GM19324 (cell line): ENCODE results near the gene PCBP3.
"Not testable (repeated sequence)": the region's sequence is repeated elsewhere in the genome, so short reads cannot be mapped to it uniquely, and the experiment has no call there.

Source experiments
- ATAC-seq: cut with Tn5 transposase; IDR thresholded peaks from one replicate; pipeline ENCODE4 v1.9.1; 2021; ENCODE audit warnings: mild to moderate bottlenecking, moderate library complexity; ENCODE audit not compliant: unreplicated experiment, low FRiP score

The PCBP3 gene

DNA sequence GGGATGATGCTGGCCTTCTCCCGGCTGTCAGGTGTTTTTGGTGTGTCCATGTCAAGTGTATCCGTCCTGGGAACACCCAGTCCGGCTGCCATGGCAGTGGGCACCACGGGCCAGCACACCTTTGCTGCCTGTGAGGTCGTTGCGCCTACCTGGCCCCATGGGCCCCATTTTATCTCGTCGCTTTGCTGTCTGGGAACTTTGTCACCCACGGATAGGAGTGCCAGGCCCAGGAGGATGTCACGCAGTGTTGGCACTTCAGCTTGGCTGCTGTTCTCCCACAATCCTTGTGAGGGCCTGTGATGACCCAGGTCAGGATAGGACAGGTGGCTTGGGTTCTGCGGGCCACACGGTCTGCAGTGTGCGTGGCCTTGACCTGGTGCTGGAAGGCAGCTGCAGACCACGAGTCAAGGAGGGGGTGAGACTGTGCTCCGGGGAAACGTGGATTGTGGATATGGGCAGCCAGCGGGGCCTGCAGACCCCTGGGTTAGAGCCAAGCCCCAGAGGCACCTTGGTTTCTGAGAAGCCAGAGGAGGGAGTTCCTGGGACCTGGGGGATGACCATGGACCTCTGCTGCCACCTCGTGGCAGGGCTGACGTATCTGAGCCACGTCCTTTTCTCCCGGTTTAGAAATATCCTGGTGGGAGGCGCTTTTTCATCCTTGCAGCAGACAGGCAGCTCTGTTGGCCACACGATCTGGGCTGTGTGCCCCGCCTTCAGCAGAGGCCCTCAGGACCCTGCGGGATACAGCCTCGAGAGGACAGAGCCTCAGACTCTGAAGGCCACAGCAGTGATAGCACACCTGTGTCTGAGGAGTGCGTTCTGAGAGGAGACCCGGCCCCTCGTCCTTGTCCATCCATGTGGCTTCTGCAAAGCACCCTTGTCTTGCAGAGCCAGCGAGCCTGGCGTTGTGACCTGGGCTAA, 176.9 kb downstream of the PCBP3 start:
- no peak for ATAC-seq

DNA sequence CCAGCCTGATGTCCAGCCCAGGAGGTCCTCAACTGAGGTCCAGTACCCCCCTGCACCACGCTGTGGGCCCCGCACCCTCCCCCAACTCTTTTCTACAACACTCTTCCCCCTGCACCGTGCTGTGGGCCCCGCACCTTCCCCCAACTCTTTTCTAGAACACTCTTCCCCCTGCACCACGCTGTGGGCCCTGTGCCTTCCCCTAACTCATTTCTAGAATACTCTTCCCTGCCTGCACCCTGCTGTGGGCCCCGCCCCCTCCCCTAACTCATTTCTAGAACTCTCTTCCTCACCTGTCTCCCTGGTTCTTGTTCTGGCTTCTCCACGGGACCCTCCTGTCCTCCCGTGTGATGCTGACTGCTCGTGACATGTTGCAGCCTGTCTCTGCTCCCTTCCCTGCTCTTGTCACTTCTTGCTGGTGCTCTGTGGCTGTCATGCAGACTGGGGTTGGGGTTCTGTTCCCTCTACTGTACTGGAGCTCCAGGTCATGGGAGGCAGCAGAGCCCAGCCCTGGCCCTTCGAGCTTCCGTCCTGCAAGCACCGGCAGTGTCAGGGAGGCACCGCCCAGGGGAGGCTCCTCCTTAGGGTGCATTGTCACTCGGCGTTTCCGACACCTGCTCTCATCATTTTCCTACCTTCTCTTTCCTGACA, 177.9 kb downstream of the PCBP3 start:
- ATAC-seq, result no peak

DNA sequence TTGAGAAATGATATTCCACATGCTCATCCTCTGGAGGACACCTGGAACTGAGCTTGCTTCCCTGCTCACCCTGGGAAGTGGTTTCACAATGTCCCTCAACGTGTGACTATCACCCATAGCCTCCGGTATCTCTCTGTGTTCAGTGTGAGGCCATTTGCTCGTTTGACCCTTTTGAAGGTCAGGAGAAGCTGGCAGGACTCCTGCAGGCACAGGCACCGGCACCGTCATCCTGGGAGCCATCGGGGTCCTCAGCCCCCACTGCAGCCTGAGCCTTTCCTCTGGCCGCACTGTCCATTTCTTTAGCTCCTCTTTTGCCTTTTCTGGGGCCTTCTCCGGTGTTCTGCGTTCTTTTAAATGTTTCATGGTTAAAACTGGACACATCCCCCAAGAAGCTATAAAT, 178.5 kb downstream of the PCBP3 start:
- no peak for ATAC-seq

DNA sequence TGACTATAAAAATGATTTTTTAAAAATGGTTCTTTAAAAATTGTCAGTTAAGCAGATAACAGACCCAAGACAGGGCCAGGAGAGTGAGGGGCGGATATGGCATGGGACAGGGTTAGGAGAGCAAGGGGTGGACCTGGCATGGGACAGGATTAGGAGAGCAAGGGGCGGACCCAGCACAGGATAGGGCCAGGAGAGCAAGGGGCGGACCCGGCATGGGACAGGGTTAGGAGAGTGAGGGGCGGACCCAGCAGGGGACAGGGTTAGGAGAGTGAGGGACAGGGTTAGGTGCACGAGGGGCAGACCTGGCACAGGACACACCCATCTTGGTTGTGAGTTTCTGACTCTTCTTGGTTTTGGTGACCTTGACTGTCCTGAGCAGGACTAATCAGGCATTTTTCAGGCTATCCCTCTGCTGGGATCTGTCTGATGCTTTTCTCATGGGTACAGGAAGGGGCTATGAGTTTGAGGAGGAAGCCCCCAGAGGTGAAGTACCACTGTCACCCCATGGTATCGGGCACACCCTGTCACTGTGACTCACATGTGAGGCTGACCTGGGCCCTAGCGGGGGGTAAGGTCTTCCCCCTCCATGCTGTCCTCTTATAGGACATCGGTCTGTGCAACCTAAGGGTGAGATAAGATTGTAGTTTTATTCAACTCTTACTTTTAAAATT, 179.0 kb downstream of the PCBP3 start:
- ATAC-seq, result no peak

DNA sequence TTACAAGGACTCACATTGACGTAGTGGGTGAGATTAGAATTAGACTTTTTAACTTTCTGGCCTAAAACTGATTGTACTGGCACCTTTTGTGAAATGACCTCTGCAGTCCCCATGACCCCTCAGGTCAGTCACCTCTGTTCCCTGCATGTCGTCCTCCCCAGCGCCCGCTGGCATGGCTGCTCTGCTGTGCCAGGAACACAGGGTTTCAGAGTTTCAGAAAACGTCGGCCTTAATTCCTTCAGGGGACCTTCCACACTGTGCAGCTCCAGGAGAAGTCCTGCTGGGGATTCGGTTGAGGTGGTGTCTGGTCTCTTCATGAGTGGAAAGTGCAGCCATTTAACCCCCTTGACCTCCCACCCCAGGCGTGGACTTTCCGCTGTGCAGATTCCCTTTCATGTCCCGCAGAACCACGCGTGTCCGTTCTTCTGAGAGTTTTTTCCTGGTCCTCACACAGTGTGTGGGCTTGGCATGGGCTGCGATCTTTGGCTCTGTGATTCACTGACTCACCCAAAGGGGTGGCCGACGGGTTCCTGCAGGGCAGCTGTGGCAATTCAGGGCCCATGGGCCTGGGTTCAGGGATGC, 179.7 kb downstream of the PCBP3 start:
- ATAC-seq, result no peak

DNA sequence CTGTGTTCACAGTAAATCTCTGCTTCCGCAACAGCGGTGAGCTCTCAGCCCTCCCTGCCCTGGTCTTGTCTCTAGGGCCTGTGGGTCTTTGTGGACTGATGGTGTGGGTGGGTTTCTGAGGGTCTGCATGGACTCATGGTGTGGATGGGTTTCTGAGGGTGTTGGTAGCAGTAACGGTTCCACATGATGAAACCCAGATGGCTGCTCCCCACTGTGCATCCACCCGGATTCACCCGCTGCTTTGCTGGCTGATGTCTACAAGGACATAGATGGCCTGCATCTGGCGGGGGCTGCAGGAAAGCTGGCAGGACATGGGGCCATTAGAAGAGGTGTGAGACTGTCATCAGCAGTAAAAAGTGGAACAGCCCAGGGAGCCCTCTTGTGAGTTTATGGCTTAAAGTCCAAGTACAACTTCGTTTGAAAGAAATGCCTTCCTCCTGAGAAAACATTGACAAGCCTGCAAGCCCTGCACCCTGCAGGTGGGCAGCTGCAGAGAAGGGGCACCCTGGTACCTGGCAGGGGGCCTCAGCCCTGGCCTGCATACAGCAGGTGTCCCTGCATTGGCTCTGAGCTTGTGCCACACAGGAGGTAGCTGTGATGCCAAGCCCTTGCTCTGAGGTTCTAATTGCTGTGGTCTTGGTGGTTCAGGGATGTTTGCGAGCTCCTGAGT, 181.2 kb downstream of the PCBP3 start:
- no peak for ATAC-seq

DNA sequence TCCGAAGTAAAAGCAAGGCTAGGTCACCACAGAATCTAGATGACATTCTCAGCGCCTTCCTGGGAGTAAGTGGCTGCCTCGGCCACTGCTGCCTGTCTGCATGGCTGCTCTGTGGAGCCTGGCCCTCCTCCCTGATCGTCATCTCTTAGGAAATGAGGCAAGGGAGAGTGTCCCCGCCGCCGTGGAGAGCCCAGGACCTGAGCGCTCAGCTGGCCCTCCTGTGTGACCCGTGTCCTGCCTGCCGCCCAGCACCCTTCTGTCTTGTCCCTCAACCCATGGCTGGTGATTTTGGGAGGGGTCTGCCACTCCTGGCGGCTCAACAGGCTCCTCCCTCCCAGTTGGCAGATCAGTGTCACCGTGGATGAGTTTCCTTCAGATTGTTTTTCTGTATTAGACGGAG, 181.7 kb downstream of the PCBP3 start:
- ATAC-seq, result no peak

DNA sequence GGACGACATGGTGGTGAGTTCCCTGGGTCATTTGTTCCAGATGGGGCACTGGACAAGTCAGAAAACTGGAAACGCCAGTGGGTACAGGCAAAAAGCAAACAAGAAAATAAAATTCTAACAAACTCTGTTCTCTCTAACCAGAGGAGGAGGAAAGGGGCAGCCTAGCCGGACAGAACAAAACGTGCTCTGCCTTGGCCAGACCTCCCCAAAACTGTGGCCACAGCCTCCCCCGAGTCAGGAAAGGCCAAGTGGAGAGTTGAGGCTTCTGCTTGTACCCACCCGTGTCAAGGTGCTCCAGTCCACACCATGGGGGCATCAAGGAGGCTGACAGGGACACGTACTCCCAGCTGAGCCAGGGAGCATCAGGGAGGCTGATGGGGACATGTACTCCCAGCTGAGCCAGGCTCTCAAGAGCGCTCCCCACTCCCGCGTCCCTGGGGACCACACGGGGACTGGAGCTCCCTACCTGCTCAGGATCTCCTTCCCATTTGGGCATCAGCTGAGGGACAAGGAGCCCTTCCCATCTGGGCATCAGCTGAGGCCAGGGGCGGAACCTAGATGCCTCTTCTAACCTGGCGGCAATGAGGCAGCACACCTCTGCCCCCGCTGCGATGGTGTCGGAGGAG, 183.3 kb downstream of the PCBP3 start:
- ATAC-seq, result no peak

DNA sequence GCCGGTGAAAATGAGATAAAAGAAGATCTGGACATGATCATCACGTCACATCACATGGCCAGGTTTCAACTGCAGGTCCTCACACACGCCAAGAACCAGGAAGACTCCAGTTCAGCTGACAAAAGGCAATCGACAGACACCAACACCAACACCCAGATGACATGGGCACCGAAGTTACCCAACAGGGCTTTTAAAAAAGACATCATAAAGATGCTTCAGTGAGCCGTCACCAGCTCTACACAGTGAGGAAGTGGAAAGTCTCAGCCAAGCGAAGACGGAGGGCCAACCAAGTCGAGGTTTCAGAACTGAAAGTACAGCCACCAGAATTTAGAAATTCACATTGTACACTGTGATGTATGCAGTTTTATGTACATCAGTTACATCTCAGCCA, 183.8 kb downstream of the PCBP3 start:
- no peak for ATAC-seq

DNA sequence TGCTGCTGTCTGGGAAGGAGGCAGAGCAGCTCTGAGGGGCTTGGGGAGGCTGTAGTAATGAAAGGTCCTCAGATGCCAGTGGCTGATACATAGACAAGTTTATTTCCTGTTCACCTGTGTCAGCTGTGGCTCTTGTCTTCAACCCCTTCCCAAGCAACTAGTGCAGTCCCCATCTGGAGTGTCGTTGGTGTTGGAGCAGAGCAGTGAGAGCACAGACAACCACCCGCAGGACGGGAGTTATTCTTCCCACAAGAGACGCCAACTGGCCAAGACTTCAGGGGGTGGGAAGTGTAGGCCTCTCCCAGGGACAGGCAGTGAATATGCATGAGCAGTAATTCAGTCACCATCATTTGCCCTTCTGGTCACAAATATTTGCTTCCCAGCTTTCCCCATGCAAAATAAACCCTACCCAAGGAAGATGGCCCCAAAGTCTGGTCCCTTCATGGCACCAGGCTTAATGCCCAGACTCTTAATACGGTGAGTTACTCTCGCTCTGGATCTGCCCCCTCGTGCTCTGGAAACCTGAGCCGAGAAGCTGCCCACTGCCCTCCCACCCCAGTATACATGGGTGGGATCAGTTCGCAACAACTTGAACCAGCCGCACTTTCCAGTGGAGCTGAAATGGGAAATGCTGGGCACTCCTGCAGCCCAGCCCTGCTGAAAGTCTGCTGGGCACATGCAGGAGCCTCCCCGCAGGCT, 184.5 kb downstream of the PCBP3 start:
- no peak for ATAC-seq

DNA sequence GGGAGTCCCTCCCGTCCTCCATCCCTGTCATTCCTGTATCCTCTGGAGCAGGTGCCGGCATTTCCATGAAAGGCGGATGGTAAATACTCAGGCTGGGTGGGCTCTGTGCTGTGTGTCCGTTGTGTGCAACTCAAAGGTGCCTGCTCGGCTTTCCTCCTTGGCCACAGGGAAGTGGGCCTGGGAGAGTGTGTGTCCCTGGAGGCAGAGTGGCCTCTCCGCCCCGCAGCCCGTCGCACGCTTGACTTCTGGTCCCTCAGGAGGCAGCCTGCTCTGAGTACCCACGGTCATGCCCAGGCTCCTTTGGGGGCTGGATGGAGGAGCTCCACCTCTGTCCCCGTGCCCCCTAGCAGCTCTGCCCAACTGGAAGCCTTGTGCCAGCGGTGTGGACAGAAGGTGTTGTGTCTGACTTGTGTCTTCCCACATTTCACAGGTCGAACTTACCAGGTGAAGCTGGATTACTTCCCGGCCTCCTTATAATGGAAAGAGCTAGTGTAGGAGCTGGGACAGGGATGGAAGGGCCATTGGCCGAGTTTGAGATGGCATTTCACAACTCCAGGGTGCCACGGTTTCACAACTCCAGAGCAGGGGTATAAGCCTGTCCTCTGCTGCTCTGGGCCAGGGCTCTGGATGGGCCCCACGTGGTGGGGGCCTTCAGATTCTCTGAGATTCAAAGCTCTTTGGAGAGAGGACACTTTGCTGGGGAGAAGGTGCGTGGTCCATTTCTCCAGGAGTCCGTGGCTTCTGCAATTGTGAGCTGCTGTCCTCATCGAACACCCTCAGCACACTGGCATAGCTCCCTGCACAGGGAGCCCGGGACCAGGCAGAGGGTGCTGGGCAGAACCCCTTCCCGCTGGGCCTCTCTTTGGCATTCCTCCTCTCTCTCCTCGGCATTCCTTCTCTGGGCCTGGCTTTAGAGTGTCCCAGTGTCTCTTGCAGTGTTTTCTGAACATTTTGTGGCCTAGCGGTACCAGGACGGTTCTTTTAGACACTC, 185.3 kb downstream of the PCBP3 start:
- ATAC-seq, result no peak

DNA sequence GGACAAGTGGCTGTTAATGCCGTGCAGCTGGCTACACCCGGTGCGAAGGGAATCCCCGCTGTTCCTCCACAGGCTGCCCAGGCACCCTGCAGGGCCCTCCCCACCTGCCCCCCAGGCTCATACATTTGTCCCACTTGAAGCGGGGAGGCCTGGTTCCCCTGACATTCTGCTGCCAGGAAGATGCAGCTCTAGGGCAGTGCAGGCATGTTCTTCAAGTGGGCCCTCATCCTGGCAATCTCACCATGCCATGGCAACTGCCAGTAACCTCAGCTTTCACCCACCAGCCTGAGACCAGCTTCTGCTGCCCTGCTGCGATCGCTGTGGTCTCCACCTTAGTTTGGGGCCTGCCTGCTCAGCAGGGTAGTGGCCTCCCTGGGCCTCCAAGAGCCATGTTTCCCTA, 186.1 kb downstream of the PCBP3 start:
- no peak for ATAC-seq

DNA sequence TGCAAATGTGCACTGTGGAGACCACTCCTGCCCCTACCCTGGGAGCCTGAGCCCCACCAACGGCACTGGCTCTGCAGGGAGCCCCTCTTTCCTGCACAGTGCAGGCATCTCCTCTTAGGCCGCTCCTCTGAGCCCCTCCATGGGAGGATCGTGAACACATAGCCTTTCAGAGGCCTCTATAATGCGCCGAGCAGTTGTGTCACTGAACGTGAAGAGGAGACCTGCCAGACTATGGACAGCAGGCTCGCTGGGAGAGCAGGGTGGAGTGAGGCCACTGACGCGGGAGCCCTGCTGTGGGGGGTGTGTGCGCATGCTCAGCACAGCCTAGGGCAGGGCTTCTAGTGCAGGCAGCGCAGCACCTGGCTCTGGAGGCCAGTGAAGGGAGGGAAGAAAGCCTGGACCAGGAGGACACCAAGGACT, 186.7 kb downstream of the PCBP3 start:
- no peak for ATAC-seq

DNA sequence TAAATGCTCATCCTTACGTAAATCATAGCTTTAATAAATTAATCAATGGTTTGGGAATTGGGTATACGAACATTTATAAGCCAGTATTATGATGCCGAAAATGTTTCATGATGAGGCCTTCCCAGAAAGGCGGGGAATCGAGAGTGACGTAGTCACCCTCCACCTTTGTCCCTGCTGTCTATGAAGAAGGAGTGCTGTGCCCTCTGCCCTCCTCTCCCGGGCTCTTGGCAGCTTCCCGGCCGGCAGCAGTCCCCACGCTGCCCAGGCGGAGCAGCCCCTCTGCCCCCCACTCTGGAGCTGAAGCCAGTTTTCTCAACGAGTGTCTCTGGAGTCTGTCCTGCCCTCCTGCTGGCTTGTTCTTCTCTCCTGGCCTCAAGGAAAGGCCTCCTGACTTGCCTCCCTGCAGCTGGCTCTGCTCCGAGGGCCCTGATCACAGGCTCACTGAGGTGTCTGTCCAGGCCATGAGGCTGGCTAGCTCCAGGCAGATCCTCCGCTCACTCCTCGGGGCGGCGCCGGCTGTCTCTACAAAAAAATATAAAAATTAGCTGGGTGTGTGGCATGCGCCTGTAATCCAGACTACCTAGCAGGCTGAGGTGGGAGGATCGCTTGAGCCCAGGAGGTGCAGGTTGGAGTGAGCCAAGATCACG, 187.3 kb downstream of the PCBP3 start:
- no peak for ATAC-seq

DNA sequence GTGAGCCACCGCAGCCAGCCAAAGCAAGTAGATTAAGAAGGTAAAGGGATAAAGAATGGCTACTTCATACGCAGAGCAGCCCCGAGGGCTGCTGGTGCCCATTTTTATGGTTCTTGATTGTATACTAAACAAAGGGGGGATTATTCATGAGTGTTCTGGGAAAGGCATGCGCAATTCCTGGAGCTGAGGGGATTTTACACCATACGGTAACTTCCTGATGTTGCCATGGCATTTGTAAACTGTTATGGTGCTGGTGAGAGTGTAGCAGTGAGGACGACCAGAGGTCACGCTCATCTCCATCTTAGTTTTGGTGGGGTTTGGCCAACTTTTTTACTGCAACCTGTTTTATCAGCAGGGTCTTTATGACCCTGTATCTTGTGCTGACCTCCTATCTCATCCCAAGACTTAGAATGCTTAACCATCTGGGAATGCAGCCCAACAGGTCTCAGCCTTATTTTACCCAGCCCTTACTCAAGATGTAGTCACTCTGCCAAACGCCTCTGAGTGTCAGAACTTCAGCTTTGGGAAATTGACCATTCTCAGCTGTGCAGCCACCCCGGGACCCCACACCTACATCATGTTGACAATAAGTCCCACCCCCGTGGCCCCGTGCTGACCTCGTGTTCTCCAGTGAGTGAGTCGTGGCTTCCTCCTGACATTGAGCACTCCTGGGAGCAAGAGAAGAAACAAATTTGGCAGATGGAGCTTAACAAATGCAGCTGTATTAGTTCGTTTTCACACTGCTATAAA, 188.6 kb downstream of the PCBP3 start:
- ATAC-seq, result no peak

DNA sequence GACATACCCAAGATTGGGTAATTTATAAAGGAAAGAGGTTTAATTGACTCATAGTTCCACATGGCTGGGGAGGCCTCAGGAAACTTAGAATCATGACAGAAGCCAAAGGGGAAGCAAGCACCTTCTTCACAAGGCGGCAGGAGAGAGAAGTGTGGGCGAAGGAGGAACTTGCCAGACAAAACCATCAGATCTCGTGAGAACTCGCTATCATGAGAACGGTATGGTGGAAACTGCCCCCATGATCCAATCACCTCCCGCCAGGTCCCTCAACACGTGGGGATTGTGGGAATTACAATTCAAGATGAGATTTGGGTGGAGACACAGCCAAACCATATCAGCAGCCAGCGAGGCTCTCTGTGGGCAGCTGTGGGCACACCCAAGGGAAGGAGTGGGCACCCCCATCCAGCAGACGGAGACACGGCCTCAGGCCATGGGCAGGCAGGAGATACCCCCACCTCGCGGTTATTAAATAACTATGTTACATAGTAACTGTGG, 189.3 kb downstream of the PCBP3 start:
- ATAC-seq, result not testable (repeated sequence)

DNA sequence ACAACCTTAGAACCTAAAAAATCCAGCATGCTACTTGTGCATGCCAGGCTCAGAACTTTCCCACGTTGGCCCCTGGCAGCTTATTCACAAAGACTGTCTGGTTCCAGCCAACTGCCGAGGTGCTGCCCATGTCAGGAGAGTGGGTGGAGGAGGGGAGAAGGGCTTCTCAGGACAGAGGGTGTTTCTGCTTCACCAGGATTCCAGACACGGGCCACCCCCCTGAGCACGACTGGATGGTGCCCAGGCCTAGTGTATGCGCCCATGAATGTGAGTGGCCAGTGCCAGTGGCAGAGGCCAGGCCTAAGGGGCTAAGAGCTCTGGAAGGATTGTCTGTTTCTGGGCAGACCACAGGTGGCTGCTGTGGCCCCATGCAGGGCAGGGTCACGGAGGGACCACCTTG, 189.9 kb downstream of the PCBP3 start:
- no peak for ATAC-seq
